Measurements from ENCODE around the gene SIMC1.

The SIMC1 gene

GRCh38 chr5:176362233-176362490 lies 123.9 kb downstream of the SIMC1 start:
- DNase-seq (ENCODE audit: low read depth in 2 of 2), result no peak

GRCh38 chr5:176364765-176365350 lies 126.6 kb downstream of the SIMC1 start:
- no peak for DNase-seq (ENCODE audit: low read depth in 2 of 2)

- DNase-seq (ENCODE audit: low read depth in 2 of 2), result peak; percentile 26 to 35
These were observed 127.4 kb downstream of the SIMC1 start, which contains the start of gene ARL10 for GRCh38 chr5:176365351-176366231. Gene ARL10 (plus strand): TSS chr5:176365487. CDS start chr5:176365564, 77 bp downstream.

- DNase-seq (ENCODE audit: low read depth in 2 of 2), result no peak
These were observed 128.1 kb downstream of the SIMC1 start for GRCh38 chr5:176366232-176366894.

- no peak for DNase-seq (ENCODE audit: low read depth in 2 of 2)
These were observed 130.5 kb downstream of the SIMC1 start for GRCh38 chr5:176368726-176369125.

- DNase-seq (ENCODE audit: low read depth in 2 of 2), result no peak
These were observed 131.9 kb downstream of the SIMC1 start for GRCh38 chr5:176369934-176370711.

GRCh38 chr5:176371621-176372539 lies 133.7 kb downstream of the SIMC1 start:
- DNase-seq (ENCODE audit: low read depth in 2 of 2), result no peak

- no peak for DNase-seq (ENCODE audit: low read depth in 2 of 2)
These were observed 135.0 kb downstream of the SIMC1 start for GRCh38 chr5:176373100-176373818.

GRCh38 chr5:176379881-176380280 lies 141.7 kb downstream of the SIMC1 start:
- DNase-seq (ENCODE audit: low read depth in 2 of 2), result no peak

GRCh38 chr5:176381423-176381822 lies 143.2 kb downstream of the SIMC1 start:
- DNase-seq (ENCODE audit: low read depth in 2 of 2), result no peak

GRCh38 chr5:176381979-176382378 lies 143.8 kb downstream of the SIMC1 start:
- DNase-seq (ENCODE audit: low read depth in 2 of 2), result no peak

- DNase-seq (ENCODE audit: low read depth in 2 of 2), result no peak
These were observed 144.5 kb downstream of the SIMC1 start for GRCh38 chr5:176382721-176383120.

GRCh38 chr5:176383248-176383905 lies 145.2 kb downstream of the SIMC1 start:
- DNase-seq (ENCODE audit: low read depth in 2 of 2), result no peak

- no peak for DNase-seq (ENCODE audit: low read depth in 2 of 2)
These were observed 145.7 kb downstream of the SIMC1 start for GRCh38 chr5:176383961-176384360.

GRCh38 chr5:176384366-176384930 lies 146.2 kb downstream of the SIMC1 start:
- no peak for DNase-seq (ENCODE audit: low read depth in 2 of 2)

GRCh38 chr5:176384991-176385390 lies 146.8 kb downstream of the SIMC1 start:
- DNase-seq (ENCODE audit: low read depth in 2 of 2), result no peak

- DNase-seq (ENCODE audit: low read depth in 2 of 2), result no peak
These were observed 148.3 kb downstream of the SIMC1 start for GRCh38 chr5:176386491-176386890.

GRCh38 chr5:176387384-176387925 lies 149.2 kb downstream of the SIMC1 start:
- no peak for DNase-seq (ENCODE audit: low read depth in 2 of 2)

- no peak for DNase-seq (ENCODE audit: low read depth in 2 of 2)
These were observed 149.8 kb downstream of the SIMC1 start for GRCh38 chr5:176388003-176388443.
